ENCODE results near the gene KNDC1.

Gene KNDC1

DNA sequence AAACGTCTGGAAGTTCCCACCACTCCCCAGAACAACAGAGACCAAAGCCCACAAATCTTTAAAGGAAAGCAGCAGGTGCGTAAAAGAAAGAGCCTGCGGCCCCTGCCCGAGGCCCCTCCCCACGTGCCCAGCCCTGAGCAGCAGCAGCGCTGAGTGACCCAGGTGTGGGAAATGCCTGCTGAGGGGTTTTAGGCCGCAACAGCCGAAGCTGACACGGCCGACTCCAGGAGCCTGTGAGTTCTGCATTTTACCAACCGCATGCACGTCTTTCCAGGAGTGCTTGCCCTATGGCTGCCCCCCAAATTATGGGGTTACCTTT lies 1.6 kb upstream of the KNDC1 start:
- no peaks in the 10 kb centered on the region for H3K36me3 Mint-ChIP-seq (ENCODE audit: low read depth)
- TF ChIP-seq CTCF (IDR thresholded peaks at IDR 0.05; ENCODE audit: unreplicated experiment in 3 of 3), result no peak
- H3K27ac Mint-ChIP-seq, result no peak overlapping the region

DNA sequence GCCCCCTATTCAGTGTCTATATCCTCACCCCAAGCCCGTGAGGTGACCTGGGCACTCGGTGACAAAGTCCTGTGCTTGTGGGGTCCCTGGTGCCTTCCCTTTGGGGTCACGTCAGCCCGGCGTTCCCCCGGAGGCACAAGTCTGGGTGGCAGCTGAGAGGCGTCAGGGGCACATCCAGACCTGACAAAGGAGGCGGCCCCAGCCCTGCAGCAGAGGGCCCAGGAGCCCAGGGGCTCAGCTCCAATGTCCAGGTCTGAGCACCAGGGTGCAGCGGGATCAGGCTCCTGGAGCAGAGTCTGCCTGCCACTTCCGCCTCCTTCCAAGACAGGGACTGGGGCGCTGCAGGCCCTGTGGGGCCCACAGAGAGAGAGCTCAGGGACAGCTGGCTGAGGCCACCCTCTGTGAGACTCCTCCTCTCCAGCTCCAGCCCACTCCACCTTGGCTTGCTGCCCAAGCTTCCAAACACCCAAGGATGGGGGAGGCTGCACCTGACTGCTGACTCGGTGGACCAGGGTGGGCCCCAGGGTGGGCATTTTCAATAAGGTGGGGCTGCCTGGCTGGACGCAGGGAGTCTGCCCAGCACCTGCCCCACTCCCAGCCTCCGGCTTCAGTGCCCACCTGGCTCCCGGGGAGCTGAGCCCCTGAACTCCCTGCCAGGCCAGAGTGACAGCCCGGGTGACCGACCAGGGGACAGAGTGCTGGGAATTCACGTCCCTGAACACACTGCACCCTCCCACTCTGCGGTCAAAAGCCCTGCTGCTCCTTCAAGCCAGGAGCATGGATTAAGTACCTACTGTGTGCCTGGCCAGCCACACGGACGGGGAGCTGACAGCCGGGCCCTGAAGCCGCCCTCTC lies 1.0 kb upstream of the KNDC1 start:
- H3K9me3 Mint-ChIP-seq, result peaks cover 3% of the 10 kb centered on the region
- H3K4me1 Mint-ChIP-seq, result peaks cover 18% of the 10 kb centered on the region
- H3K27me3 Mint-ChIP-seq (ENCODE audit: low read depth), result peaks cover 13% of the 10 kb centered on the region
- H3K36me3 Mint-ChIP-seq (ENCODE audit: low read depth), result no peaks in the 10 kb centered on the region
- peak overlapping the region in 1 of 3 experiments; percentile 66 for H3K27ac Mint-ChIP-seq
- no peak for TF ChIP-seq CTCF (IDR thresholded peaks at IDR 0.05; ENCODE audit: unreplicated experiment in 3 of 3)
- H3K4me3 Mint-ChIP-seq, result peak overlapping the region; percentile 65 to 78 (median 67)

More for the DNA sequence above, 1.6 kb upstream of the KNDC1 start:
- H3K4me3 Mint-ChIP-seq, result peak overlapping the region in 2 of 3 experiments; percentile 41 to 63
- H3K4me1 Mint-ChIP-seq, result peaks cover 20% of the 10 kb centered on the region
- H3K27me3 Mint-ChIP-seq (ENCODE audit: low read depth), result peaks cover 12% of the 10 kb centered on the region
- peaks cover 3% of the 10 kb centered on the region for H3K9me3 Mint-ChIP-seq

GRCh38 chr10:133159611-133159949 lies 439 bp upstream of the KNDC1 start:
- peaks cover 13% of the 10 kb centered on the region for H3K27me3 Mint-ChIP-seq (ENCODE audit: low read depth)

GRCh38 chr10:133160826-133161471 lies 930 bp downstream of the KNDC1 start:
- H3K9me3 Mint-ChIP-seq, result no peaks in the 10 kb centered on the region
- no peak for TF ChIP-seq CTCF (IDR thresholded peaks at IDR 0.05; ENCODE audit: unreplicated experiment in 3 of 3)
- peaks cover 11% of the 10 kb centered on the region for H3K27me3 Mint-ChIP-seq (ENCODE audit: low read depth)
- peak overlapping the region; percentile 78 to 82 (median 81) for H3K4me3 Mint-ChIP-seq
- peak overlapping the region in 1 of 3 experiments; percentile 60 for H3K27ac Mint-ChIP-seq
- H3K4me1 Mint-ChIP-seq, result peaks cover 8% of the 10 kb centered on the region
- no peaks in the 10 kb centered on the region for H3K36me3 Mint-ChIP-seq (ENCODE audit: low read depth)

More at GRCh38 chr10:133159611-133159949, 439 bp upstream of the KNDC1 start:
- H3K4me3 Mint-ChIP-seq, result peak overlapping the region; percentile 65 to 78 (median 67)
- no peak for TF ChIP-seq CTCF (IDR thresholded peaks at IDR 0.05; ENCODE audit: unreplicated experiment in 3 of 3)
- H3K36me3 Mint-ChIP-seq (ENCODE audit: low read depth), result no peaks in the 10 kb centered on the region
- peaks cover 3% of the 10 kb centered on the region for H3K9me3 Mint-ChIP-seq
- H3K27ac Mint-ChIP-seq, result peak overlapping the region in 1 of 3 experiments; percentile 66
- peaks cover 12% of the 10 kb centered on the region for H3K4me1 Mint-ChIP-seq

DNA sequence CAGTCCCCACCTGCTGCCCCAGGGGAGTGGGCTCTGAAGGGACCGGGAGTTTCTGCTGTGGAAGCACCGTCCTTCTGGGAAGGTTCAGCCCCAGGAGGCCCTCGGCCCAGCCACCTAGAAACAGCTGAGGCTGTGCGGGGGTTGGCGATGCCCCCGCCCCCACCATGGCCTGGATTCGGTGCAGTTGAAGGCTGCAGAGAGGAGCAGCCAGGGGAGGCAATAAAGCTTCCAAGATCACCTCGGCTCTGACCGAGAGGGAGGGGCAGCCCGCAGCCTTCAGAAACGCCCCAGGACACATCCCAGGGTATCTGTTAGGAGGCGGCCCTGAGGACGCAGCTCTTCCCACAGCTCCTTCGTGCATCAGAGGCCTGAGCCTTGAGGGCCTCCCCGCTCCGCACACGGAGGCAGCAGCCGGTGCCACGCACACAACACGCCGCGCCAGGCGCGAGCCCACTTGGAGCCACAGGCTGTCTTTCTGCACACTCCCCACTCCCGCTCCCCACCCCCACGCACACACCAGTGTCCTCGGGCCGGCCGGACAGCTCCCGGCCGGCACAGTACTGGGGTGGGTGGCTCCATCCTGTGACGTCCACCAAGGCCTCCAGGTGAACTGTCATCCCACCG lies 1.6 kb downstream of the KNDC1 start:
- TF ChIP-seq CTCF (IDR thresholded peaks at IDR 0.05; ENCODE audit: unreplicated experiment in 3 of 3), result no peak
- H3K4me1 Mint-ChIP-seq, result peaks cover 14% of the 10 kb centered on the region
- H3K27me3 Mint-ChIP-seq (ENCODE audit: low read depth), result peaks cover 11% of the 10 kb centered on the region
- peaks cover 3% of the 10 kb centered on the region for H3K9me3 Mint-ChIP-seq
- H3K4me3 Mint-ChIP-seq, result peak overlapping the region; percentile 78 to 82 (median 81)
- peaks cover 5% of the 10 kb centered on the region for H3K36me3 Mint-ChIP-seq (ENCODE audit: low read depth)
- no peak overlapping the region for H3K27ac Mint-ChIP-seq
